PC-3 (cell line): ENCODE results near the gene RETREG3. TPM values are rescaled to one million over a fixed set of nuclear protein-coding genes. Genes with fewer than 3 reads are reported as not detected.
A peak's percentile ranks its signal among the peaks of the same experiment; 100 is the strongest.

Experiments
- ATAC-seq: fragments of 200-7000 bp; cut with Tn5 transposase; 2 replicates; pipeline ENCODE4 v1.9.1; 2020; ENCODE audit warnings: mild to moderate bottlenecking, moderate library complexity
- BruUV-seq: library from RNA; stranded (reverse); fragments of 400-500 nt; replicated peaks from 2 replicates; lab custom pipeline; 2021; lab: Mats Ljungman, UMichigan
- CTCF ChIA-PET: fragments of 300-600 bp; sonication (Branson Sonifier 250); formaldehyde crosslinking; loops from one replicate; lab custom pipeline; 2022; ENCODE audit warnings: antibody characterized with exemption; lab: Charles Lee
- POLR2A ChIA-PET: fragments of 300-600 bp; sonication (Branson Sonifier 250); formaldehyde crosslinking; loops from one replicate; lab custom pipeline; 2022; ENCODE audit warnings: antibody characterized with exemption; ENCODE audit not compliant: unreplicated experiment; lab: Charles Lee
- DNase-seq: peaks from one replicate; pipeline ENCODE4 v3.0.0-alpha.2; 2015
- H2AFZ ChIP-seq: fragments of 300-600 bp; sonication (generic); 2 replicates; pipeline ENCODE4 v1.6.0; 2016; ENCODE audit warnings: antibody characterized with exemption, low read length
- H3F3A ChIP-seq: fragments of 300-600 bp; sonication (generic); one replicate; pipeline ENCODE4 v1.6.0; 2017; ENCODE audit warnings: antibody characterized with exemption, low read length, control low read depth, mild to moderate bottlenecking; ENCODE audit not compliant: unreplicated experiment
- H3K27ac ChIP-seq: fragments of 300-600 bp; sonication (generic); 2 replicates; pipeline ENCODE4 v1.5.1; 2016; ENCODE audit warnings: mild to moderate bottlenecking, low read length
- H3K27me3 ChIP-seq: fragments of 300-600 bp; sonication (generic); 2 replicates; pipeline ENCODE4 v1.6.1; 2016; ENCODE audit warnings: low read length, mixed read lengths
- H3K36me3 ChIP-seq: fragments of 300-600 bp; sonication (generic); 2 replicates; pipeline ENCODE4 v1.6.1; 2016; ENCODE audit warnings: low read depth, mixed run types, low read length, mixed read lengths
- H3K4me1 ChIP-seq: fragments of 300-600 bp; sonication (generic); 2 replicates; pipeline ENCODE4 v1.5.1; 2016; ENCODE audit warnings: low read length; ENCODE audit not compliant: insufficient read depth
- H3K4me2 ChIP-seq: fragments of 300-600 bp; sonication (generic); 2 replicates; pipeline ENCODE4 v1.6.0; 2016; ENCODE audit warnings: low read length
- H3K4me3 ChIP-seq: fragments of 300-600 bp; sonication (generic); 2 replicates; pipeline ENCODE4 v1.5.1; 2016; ENCODE audit warnings: mild to moderate bottlenecking, low read length, mixed read lengths
- H3K79me2 ChIP-seq: fragments of 300-600 bp; sonication (generic); 2 replicates; pipeline ENCODE4 v1.6.1; 2017; ENCODE audit warnings: low read length, mixed read lengths
- H3K9ac ChIP-seq: fragments of 300-600 bp; sonication (generic); 2 replicates; pipeline ENCODE4 v1.6.0; 2016; ENCODE audit warnings: mild to moderate bottlenecking, low read length
- H3K9me2 ChIP-seq: fragments of 300-600 bp; sonication (generic); replicated peaks from 2 replicates; pipeline ENCODE4 v1.6.1; 2016; ENCODE audit warnings: mixed run types, low read length, mixed read lengths
- H3K9me3 ChIP-seq: fragments of 300-600 bp; sonication (generic); 2 replicates; pipeline ENCODE4 v1.6.1; 2016; ENCODE audit warnings: low read length, mixed read lengths
- H4K20me1 ChIP-seq: fragments of 300-600 bp; sonication (generic); 2 replicates; pipeline ENCODE4 v1.6.1; 2016; ENCODE audit warnings: low read length, mixed read lengths
- CTCF ChIP-seq: fragments of 300-600 bp; sonication (generic); conservative IDR thresholded peaks from 2 replicates; pipeline ENCODE4 v1.5.1; 2017; ENCODE audit warnings: antibody characterized with exemption, low read depth, mild to moderate bottlenecking, low read length
- EZH2 ChIP-seq: fragments of 300-600 bp; sonication (generic); IDR thresholded peaks from one replicate; pipeline ENCODE4 v1.6.1; 2017; ENCODE audit warnings: antibody characterized with exemption, mild to moderate bottlenecking, low read length; ENCODE audit not compliant: unreplicated experiment
- EZH2phosphoT487 ChIP-seq: fragments of 300-600 bp; sonication (generic); IDR thresholded peaks from 2 replicates; pipeline ENCODE4 v1.6.1; 2018; ENCODE audit warnings: mild to moderate bottlenecking, antibody characterized with exemption, low read length, borderline replicate concordance
- intact Hi-C: fragments of 100-400 bp; cut with micrococcal nuclease; formaldehyde crosslinking; loops from 2 replicates; pipeline ENCODE4 v1.9.0; 2023
- total RNA-seq: library from RNA; depleted of rRNA; stranded (reverse); fragments of >200 nt; gene quantifications from 2 replicates; pipeline ENCODE4 v1.2.3, GENCODE V29; 2014

The RETREG3 gene
- total RNA-seq, 1 experiment from 2014 or later = 19.3 TPM

DNA sequence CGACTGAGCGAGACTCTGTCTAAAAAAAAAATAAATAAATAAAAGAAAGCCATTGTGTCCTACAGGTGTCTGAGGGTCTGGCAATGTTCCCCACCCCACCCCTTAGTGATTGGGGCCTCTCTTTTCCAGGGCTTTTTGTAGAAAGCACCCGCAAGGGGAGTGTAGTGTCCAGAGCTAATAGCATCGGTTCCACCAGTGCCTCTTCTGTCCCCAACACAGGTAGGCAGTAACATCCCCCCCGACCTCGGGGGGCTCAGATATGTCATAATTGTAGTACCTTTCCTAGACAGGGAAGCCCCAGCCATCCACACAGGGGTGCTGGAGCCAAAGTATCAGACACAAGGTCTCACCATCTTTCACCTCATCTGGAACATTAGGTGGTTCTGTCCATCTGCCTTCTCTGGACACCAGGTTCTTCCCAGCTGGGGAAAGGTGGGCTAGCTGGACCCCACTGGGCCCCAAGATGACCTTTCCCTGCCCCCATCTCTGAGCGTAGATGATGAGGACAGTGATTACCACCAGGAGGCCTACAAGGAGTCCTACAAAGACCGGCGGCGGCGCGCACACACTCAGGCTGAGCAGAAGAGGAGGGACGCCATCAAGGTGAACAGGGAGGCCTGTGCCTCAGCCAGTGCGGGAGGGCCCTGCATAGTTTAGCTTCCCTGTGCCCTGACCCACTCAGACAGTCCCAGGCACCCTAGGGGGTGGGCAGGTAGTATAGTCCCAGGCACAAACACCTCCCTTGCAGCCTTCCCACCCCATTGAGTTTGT is 40.6 kb downstream of the RETREG3 start:
- Histone ChIP-seq H3F3A (no peaks in the 10 kb centered on the region), H3K9me3 (no peaks in the 10 kb centered on the region), H4K20me1 (no peaks in the 10 kb centered on the region), H3K4me3 (no peak overlapping the region), H3K79me2 (peaks cover 38% of the 10 kb centered on the region), H3K9ac (no peak overlapping the region), H3K9me2 (no peaks in the 10 kb centered on the region), H3K4me1 (peaks cover 14% of the 10 kb centered on the region), H3K36me3 (peaks cover 31% of the 10 kb centered on the region; the same call in 1 of the 2 replicates), H3K27ac (no peak overlapping the region), H3K4me2 (no peak overlapping the region), H3K27me3 (no peaks in the 10 kb centered on the region), H2AFZ (no peak overlapping the region)
- DNase-seq (no peak), ATAC-seq (no peak)
- no TSS peak for BruUV-seq
- POLR2A ChIA-PET = no interaction called here
- no peak for TF ChIP-seq EZH2
- TF ChIP-seq EZH2phosphoT487 = no peak
- TF ChIP-seq CTCF = no peak
- CTCF ChIA-PET = no interaction called here
- intact Hi-C loops = no loop called here

- DNase-seq = peak; percentile 81
- POLR2A ChIA-PET = no interaction called here
- intact Hi-C loops = no loop called here
- Histone ChIP-seq H3K4me1 (peaks cover 21% of the 10 kb centered on the region), H3K79me2 (peaks cover 52% of the 10 kb centered on the region), H3K9ac (peak within 1 kb of the TSS; percentile 82), H2AFZ (peak within 1 kb of the TSS; percentile 65), H3K36me3 (peaks cover 21% of the 10 kb centered on the region; the same call in 1 of the 2 replicates), H3K4me3 (peak within 1 kb of the TSS; percentile 88), H3K9me3 (no peaks in the 10 kb centered on the region), H3K4me2 (peak within 1 kb of the TSS; percentile 92), H3K27me3 (no peaks in the 10 kb centered on the region), H4K20me1 (no peaks in the 10 kb centered on the region), H3K27ac (peak within 1 kb of the TSS; percentile 30), H3K9me2 (no peaks in the 10 kb centered on the region), H3F3A (no peaks in the 10 kb centered on the region)
- peak; percentile 54 for ATAC-seq
- BruUV-seq = TSS peak; percentile 17
- TF ChIP-seq EZH2phosphoT487 (no peak), CTCF (no peak), EZH2 (no peak)
- CTCF ChIA-PET = no interaction called here
These were observed 42.1 kb downstream of the RETREG3 start, which contains the start of gene MLX for GRCh38 chr17:42566883-42567573. TSS of gene MLX (plus strand) at chr17:42567100. CDS start at chr17:42567125, 25 bp downstream.
